SH-SY5Y (cell line): Measurements from ENCODE around the gene CCNJ.

ENCODE experiments used
- GATA2 ChIP-seq: IDR thresholded peaks from 2 replicates; pipeline ENCODE4 v1.6.1; 2011; ENCODE audit warnings: mild to moderate bottlenecking, low read depth, low read length
- GATA3 ChIP-seq: IDR thresholded peaks from 2 replicates; pipeline ENCODE4 v1.6.1; 2011; ENCODE audit warnings: low read depth, mild to moderate bottlenecking, low read length, moderate library complexity

Gene CCNJ

GRCh38 chr10:96043033-96043892, at the start of gene CCNJ:
Gene CCNJ (plus strand): TSS chr10:96043583. CDS start chr10:96044394, 811 bp downstream.
- TF ChIP-seq GATA3 (no peak), GATA2 (no peak)

GRCh38 chr10:95998255-95998784, 45.1 kb upstream of the CCNJ start:
- TF ChIP-seq GATA3 (no peak), GATA2 (no peak)

GRCh38 chr10:96013956-96014355, 29.4 kb upstream of the CCNJ start:
- TF ChIP-seq GATA3 = no peak
- TF ChIP-seq GATA2 = no peak

- TF ChIP-seq GATA3 = no peak
- no peak for TF ChIP-seq GATA2
Measured at GRCh38 chr10:96014473-96015102, 28.8 kb upstream of the CCNJ start.

- TF ChIP-seq GATA2 = no peak
- TF ChIP-seq GATA3 = no peak
Measured at GRCh38 chr10:96017191-96017687, 26.1 kb upstream of the CCNJ start.

- TF ChIP-seq GATA3 (no peak), GATA2 (no peak)
Measured at GRCh38 chr10:96021332-96021731, 22.1 kb upstream of the CCNJ start.

GRCh38 chr10:96022739-96023138, 20.6 kb upstream of the CCNJ start:
- TF ChIP-seq GATA3 (no peak), GATA2 (no peak)

- TF ChIP-seq GATA2 = no peak
- no peak for TF ChIP-seq GATA3
Measured at GRCh38 chr10:96023168-96023567, 20.2 kb upstream of the CCNJ start.

GRCh38 chr10:96025566-96025965, 17.8 kb upstream of the CCNJ start:
- TF ChIP-seq GATA3 (no peak), GATA2 (no peak)

- TF ChIP-seq GATA2 (no peak), GATA3 (no peak)
Measured at GRCh38 chr10:96034625-96035024, 8.8 kb upstream of the CCNJ start.

GRCh38 chr10:96038476-96039387, 4.7 kb upstream of the CCNJ start:
- TF ChIP-seq GATA3 (no peak), GATA2 (no peak)

- TF ChIP-seq GATA3 = no peak
- no peak for TF ChIP-seq GATA2
Measured at GRCh38 chr10:96041146-96041545, 2.2 kb upstream of the CCNJ start.

- TF ChIP-seq GATA2 (no peak), GATA3 (no peak)
Measured at GRCh38 chr10:96043893-96044715, 721 bp downstream of the CCNJ start.

GRCh38 chr10:96044736-96045135, 1.4 kb downstream of the CCNJ start:
- TF ChIP-seq GATA3 = no peak
- no peak for TF ChIP-seq GATA2
